GM12864 (cell line): Measurements from ENCODE around the gene PSMB11.

ENCODE experiments used
- DNase-seq: peaks from one replicate; pipeline ENCODE4 v3.0.0-alpha.2; 2011; ENCODE audit warnings: low read depth
- H3K4me3 ChIP-seq: 2 replicates; pipeline ENCODE4 v1.5.1; 2011; ENCODE audit warnings: mild to moderate bottlenecking, low read depth, low read length, control low read depth
- CTCF ChIP-seq: IDR thresholded peaks from 2 replicates; pipeline ENCODE4 v1.5.1; 2011; ENCODE audit warnings: low read depth, mild to moderate bottlenecking, moderate library complexity, low read length, control low read depth, inconsistent platforms; ENCODE audit errors: missing control alignments

Gene PSMB11

DNA sequence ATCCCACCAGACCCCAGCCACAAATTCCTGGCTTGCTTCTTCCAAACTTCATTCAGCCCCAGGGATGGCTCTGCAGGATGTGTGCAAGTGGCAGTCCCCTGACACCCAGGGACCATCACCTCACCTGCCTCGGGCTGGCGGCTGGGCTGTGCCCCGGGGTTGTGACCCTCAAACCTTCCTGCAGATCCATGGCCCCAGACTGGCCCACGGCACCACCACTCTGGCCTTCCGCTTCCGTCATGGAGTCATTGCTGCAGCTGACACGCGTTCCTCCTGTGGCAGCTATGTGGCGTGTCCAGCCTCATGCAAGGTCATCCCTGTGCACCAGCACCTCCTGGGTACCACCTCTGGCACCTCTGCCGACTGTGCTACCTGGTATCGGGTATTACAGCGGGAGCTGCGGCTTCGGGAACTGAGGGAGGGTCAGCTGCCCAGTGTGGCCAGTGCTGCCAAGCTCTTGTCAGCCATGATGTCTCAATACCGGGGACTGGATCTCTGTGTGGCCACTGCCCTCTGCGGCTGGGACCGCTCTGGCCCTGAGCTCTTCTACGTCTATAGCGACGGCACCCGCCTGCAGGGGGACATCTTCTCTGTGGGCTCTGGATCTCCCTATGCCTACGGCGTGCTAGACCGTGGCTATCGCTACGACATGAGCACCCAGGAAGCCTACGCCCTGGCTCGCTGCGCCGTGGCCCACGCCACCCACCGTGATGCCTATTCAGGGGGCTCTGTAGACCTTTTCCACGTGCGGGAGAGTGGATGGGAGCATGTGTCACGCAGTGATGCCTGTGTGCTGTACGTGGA is at the start of gene PSMB11:
PSMB11 (plus strand) TSS at position 51 of the 804 bp plus-strand sequence; CDS start at position 65, 14 bp downstream.
- TF ChIP-seq CTCF, result no peak
- no peak within 1 kb of the TSS for H3K4me3 ChIP-seq
- no peak for DNase-seq

DNA sequence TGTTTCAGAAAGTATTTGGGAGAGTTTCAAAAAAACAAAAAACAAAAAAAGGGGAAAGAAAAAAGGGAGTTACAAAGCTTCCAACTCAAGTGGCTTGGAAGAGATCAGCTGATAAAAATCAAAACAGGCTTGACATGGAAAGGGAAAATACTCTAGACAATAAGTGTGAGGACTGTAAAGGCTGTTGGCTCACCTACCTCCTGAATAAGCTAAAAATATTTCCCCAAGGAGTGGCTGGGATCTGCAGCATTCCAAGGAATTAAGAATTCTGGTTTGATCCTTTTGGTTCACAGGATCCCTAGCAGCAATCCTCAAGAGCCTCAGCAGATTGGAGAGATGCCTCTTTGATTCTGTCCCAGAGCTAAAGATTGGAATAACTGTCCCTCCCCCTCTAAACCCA is 48.5 kb upstream of the PSMB11 start:
- DNase-seq, result no peak
- no peak for TF ChIP-seq CTCF
- H3K4me3 ChIP-seq, result no peak overlapping the region

DNA sequence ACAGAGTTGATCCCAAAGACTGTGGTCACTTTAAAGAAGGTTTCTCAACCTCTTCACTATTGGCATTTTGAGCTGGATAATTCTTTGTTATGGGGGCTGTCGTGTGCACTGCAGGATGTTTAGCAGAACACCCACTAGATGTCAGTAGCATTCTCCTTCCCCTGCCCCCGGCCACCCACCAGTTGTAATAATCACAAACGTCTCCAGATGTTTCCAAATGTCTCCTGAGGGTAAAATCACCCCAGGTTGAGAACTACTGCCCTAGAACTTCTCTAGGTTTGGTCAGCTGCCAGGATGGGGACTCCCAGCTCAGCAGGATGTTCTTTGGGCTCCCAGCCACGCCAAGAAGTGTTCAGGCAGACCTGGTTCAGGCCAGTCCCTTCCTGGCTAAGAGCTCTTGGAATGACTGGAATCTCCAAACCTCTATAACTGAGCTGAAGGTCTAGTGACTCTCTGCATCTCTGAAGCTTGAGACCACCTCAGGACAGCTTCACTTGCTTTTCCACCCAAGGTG is 47.2 kb upstream of the PSMB11 start:
- peak; percentile 64 for TF ChIP-seq CTCF
- no peak for DNase-seq
- no peak overlapping the region for H3K4me3 ChIP-seq

GRCh38 chr14:22995889-22996625 is 46.0 kb upstream of the PSMB11 start:
- TF ChIP-seq CTCF, result no peak
- H3K4me3 ChIP-seq, result no peak overlapping the region
- DNase-seq, result no peak

DNA sequence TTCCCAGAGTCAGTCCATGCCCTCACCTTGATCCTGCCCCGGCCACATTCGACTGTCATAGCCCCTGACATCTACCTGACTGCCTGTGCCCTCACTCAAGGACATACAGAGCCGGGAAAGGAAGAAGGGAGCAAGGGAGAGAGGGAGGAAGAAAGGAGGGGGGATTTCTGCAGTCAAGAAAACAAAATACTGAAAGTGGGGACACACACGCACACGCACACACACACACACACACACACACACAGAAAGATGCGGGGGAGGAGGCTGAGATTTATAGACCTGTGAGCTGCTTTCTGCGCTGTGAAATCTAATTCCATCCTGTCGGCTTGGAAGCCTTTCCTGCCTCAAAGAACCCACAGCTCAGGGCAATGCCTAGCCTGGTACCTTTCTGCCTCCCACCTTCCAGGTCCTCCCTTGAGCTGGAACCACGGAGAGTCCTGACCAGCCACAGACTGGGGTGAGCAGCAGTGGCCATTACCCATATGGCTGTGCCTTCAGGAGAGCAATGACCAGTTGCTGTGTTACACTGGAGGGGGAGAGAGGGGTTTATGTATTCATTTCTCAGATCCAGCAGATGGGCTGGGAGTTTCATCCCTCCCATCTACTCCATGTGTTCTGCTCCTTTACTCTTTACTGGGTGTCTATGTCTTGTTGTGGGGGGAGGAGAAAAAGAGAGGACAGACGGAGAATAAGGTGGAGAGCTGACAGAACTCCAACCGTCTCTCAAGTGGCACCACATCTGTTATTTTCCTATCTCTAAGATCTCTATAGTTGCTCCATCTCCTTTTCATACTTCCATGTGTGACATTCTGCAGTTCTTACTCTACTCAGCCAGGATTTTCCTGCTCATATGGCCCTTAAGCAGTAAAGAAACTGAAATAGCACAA is 45.0 kb upstream of the PSMB11 start:
- no peak for TF ChIP-seq CTCF
- H3K4me3 ChIP-seq, result no peak overlapping the region
- DNase-seq, result no peak

DNA sequence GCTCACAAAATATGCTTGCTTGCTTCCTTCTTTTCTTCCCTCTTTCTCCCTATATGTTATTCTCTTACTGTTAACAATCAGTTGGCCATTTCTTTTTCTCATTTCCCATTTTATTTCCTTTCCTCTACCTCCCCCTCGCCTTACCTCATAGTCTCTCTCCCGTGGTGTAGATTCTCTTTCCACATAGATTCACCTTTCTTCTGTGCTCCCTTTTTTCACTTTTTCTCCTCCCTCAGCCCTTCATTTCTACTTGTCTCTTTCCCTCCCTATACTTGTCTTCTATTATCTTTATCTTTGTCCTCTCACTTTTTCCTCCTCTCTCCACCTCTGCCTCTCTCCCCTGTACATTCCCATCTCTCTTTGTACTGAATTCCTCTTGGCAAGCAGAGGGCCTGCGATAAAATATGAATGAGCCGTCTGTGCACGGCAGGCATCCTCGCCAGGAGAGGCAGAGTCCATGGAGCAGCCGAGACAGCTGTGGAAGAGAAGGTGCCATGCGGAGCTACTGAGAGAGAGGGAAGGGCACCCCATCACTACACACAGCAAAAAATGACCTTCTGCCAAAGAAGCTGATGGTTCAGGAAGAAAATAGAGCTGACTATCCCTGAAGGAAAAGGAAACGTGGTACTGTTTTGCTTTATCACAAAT is 44.2 kb upstream of the PSMB11 start:
- no peak for DNase-seq
- TF ChIP-seq CTCF, result no peak
- H3K4me3 ChIP-seq, result no peak overlapping the region
